GM18867 (cell line): ENCODE results near the gene POLR3GL.
A peak's percentile ranks its signal among the peaks of the same experiment; 100 is the strongest.

Experiments
- ATAC-seq: cut with Tn5 transposase; IDR thresholded peaks from one replicate; pipeline ENCODE4 v1.9.1; 2021; ENCODE audit warnings: mild to moderate bottlenecking, moderate library complexity; ENCODE audit not compliant: unreplicated experiment

The POLR3GL gene

DNA sequence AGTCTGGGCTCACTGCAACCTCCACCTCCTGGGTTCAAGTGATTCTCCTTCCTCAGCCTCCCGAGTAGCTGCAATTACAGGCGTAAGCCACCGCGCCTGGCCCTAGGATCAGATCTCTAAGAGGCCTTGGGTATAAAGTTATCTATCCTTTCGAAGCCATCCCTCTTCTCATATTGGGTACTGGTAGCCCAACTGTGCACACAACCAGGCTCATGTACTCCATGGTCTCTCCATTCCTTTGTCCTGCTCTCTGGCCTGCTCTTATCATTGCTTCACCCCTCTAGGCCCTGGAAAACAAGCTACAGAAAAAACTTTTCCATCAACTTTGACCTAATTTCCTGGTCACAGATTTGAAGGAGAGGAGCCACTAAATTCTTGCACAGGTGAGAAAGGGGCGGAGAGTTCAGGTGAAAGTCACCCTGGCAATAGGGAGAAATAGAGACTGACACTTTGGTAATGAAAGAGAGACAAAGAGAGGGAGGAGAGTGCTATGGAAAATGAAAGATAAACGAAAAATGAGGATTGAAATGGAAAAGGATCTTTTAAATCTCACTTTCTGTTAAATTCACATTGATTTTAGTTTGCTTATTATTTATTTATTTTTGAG is 25.9 kb downstream of the POLR3GL start:
- no peak for ATAC-seq

DNA sequence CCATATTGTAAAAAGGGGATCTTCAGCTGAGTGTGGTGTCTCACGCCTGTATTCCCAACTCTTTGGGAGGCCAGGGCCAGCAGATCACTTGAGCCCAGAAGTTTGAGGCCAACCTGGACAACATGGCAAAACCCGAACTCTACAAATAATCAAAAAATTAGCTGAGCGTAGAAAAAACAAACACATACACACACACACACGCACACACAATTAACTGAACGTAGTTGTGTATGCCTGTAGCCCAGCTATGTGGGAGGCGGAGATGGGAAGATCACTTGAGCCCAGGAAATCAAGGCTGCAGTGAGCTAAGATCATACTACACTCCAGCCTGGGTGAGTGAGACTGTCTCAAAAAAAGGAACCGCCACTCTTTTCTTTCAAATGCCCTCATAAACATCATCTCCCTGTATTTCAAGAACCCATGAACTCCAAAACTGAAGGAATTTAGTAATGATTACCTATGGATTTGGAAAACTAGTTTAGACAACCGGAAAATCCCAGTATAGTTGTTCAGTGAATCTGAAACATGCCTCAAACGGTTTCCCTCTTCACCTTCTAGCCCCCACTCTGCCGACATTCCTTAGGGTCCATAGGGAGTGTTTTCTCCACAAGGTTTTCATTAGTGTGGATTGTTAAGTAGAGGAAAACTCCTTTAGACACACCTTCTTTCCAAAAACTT is 27.4 kb downstream of the POLR3GL start:
- no peak for ATAC-seq

DNA sequence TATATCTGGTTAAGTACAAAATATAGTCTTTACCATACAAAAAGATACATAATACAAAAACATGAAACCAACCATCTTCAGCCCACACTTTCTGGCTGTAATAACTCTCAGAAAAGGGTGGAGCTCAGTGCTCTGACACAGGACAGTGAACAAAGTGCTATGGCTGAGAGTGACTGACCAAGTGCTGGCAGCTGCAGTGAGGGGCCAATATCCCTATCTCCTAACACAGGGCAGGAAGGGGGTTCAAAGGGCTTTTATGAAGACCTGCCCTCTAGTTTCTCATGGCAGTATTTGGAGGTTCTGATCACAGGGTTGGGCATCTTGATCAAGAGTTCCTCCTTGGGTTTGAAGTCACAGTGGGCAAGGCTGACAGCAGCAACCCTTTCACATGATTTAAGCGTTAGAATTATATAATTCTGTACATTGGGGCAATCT is 28.0 kb downstream of the POLR3GL start:
- ATAC-seq, result no peak

DNA sequence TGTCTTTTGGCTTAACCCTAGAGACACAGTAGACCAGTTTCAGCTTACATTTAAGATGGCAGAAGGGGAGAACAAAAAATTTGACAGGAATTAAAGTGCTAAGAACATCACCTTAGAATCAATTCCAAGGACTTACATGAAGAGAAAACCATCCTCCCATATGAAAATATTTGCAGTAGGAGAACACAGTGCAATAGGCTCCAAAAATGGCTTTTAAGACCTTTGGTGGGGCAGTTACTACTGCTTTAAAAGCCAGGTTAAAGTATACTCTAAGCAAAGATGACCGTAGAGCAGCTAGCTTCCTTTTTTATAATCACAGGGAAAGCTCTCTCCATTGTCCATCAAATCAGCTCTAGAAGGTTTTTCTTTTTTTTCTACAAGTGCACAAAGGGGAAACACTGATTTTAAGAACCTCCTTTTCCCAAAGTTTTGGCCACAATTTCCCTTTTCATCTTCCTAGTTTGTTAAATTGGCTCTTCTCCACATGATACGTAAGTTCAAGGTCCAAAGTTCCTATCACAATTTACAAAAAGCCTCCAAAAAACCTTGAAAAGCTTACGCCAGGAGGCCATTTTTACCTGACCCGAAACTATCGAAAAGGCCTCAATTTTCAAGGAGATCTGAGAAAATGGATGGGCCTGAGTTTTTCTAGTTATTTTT is 28.6 kb downstream of the POLR3GL start:
- ATAC-seq, result no peak

DNA sequence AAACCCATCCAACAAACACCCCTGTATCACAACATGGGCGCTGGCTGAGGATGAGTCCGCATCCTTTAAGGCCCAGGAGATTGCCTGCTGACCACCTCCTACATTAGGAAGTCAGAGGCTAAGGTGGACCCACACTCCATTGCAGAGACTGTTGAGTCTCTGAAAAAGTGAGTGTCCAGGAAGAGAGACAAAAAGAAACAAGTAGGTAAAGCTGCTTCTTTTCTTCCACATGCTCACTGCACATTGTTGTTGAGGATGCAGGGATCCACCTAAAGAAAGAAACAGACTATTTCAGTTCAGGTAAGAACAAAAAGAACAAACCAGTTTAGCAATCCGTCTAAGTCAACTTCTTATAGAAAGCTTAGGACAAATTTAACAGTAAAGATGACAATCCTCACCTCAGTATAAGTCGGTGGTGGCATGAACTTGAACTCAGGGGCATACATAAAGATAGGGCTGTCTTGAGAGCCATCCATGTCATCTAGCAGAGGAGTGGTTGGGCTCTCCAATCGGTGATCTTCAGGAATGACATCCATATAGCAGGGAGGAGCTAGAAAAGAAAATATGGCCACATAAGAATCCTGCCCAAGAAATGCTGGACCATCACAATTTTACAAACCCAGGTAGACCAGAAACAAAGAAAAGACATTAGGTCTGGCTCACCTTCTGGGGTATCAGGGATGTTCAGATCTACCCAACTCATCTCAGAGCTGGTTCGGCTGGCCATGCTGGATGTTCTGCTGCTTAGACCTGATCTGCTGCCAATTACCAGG is 29.3 kb downstream of the POLR3GL start:
- ATAC-seq, result no peak

DNA sequence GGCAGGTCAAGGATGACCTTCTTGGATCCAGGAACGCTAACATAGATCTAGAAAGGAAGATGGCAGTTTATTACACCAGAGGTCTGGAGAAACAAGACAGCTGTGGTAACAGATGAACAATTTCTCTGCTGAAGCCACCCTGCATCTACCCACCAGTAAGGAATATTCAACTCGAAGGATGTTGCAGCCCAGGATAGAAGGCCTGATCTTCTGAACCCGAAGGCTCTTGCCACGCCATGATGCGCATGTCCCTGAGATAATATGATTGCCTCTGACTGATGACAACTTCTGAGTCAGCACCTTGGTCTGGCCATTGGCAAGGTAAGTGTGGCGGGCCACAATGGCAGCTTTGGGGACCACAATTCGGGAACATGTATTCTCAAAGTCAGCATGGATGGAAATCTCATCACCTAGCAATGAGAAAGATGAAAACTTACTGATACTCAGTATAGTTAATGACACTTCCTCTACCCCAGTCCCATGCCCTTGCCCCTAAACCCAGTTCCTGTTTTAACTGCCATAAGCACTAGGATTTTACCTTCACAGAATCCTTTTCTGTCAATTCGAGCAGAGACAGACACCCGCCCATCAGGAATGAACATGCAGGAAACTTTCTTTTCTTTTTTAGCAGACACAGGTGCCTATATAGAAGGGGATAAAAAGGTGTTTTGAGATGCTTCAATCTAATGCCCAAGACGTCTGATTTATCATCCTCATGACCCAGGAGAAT is 30.1 kb downstream of the POLR3GL start:
- no peak for ATAC-seq

DNA sequence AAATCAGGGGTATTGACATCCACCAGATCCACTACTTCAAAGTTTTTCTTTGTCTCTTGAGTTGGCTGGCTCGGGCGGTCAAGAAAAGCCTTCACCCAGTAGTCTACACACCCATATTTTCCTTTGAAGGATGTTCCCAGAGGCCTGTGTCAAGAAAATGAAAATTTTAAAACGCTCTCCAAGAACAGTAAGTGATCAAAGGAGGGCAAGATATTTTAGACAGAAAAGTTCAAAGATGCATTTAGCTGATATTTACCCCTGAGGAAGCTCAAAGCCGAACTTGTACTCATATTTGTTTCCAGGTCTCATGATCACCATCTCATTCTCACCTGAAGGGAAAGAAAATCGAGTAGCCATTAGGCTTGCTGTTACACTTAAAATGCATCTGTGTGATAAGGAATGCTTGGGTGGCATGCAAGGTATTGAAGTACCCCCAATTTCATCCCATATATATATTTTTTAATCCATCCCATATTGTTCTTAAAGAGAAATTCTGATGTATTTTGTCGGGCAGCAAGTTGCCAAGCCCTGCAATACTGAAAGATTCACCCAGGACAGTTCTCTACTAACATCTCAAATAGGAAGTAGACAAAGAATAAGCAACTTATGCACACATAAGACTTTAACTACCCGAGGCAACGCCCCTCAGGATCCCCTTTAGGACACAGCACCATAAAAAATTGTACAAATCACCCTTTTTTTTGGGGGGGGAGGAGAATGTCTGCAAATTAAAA is 30.8 kb downstream of the POLR3GL start:
- no peak for ATAC-seq

DNA sequence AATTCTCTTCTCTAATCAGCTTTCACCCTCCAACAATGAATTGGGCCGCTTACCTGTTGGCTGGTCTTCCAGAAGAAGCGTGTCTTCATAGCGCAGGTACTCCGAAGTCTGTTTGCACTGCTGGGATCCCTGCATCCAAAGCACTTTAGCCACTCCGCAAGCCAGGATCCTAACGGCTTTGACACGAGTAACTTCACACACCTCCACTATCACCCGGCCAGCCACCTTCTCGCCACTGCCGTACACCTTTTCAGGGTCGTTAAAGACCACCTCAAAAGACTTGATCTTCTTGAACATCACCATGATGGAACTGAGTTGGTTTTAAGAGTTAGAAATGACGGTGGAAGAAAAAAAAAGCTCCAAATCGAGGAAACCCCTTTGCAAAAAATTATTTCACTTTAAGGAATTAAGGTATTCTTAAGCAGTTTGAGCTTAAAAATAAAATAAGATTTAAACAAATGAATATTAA is 31.5 kb downstream of the POLR3GL start:
- ATAC-seq, result no peak

DNA sequence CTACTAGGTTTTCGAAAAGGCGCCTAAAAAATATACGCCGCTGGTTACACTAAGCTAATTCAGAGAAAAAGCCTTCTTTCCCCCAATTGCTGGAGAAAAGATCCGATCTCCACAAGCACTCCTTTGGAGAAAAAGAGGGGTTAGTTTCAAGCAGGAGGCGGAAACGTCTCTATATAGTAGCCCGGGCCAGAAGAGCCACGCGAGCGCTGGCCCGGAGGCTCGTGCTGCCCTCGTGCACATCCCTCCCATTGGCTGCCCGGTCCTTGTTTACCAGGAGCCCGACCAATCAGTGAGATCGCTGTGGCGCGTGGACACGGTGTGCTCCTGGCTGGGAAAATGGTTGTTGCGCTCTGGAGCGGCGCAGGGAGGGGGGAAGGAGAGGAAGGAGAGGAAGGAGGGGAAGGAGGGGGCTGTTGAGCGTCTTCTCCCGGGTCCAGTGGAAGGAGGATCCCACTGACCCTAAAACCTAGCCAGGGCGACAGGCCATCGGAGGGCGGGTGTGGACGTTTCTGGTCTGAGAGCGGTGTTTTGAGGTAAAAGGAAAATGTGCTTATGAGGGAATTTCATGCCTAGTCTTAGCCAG is 32.0 kb downstream of the POLR3GL start, which contains the start of gene TXNIP:
Gene TXNIP (minus strand): TSS at position 147 of the 583 bp plus-strand sequence. CDS start 313 bp downstream, outside the sequence.
- ATAC-seq, result peak; percentile 94

DNA sequence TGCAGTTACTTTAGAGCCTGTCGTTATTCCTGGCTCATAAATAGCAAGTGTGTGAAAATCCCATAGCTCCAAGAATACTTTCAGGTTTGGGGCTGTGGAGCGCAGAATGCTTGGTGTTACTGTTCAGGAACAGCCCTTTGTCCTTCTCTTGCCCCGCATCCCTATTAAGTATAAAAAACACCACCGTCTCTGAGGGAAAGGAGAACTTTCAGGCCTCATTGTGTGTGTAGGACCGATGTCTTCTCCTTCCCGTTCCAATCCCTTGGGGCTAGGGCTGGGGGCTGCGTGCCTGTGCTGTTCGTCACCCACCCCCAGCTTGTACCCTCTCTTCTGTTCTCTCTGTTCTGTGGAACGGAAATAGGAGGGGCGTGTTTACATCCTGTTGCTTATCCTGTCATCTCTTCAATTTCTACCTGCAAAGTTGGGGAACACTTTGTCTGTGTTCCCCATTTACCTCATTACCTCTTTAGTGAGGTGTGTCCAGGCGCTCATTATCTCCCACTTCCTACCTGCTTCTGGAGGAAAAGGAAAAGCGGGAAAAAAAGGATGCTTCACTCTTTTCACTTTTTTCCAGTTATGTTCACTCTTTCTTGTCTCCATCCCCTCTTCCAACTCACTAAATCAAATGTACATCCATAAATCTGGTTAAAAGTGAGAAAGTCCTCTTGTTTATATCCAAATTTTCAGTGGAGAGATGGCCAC is 32.7 kb downstream of the POLR3GL start:
- ATAC-seq, result no peak

DNA sequence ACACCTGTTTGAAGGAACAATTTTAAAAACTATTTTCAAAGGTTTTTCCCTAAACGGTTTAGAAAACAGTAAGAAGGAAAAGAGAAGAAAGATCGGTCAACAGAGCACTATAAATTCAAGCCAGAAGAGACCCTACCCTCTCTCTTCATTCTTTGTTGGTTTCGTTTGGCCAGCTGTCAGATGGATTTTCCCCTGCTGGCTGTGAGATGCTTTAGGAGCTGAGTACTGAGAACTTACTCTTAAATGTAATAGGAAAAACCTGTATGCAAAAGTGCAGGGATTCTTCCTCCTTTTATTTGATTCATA is 33.2 kb downstream of the POLR3GL start:
- ATAC-seq, result no peak

DNA sequence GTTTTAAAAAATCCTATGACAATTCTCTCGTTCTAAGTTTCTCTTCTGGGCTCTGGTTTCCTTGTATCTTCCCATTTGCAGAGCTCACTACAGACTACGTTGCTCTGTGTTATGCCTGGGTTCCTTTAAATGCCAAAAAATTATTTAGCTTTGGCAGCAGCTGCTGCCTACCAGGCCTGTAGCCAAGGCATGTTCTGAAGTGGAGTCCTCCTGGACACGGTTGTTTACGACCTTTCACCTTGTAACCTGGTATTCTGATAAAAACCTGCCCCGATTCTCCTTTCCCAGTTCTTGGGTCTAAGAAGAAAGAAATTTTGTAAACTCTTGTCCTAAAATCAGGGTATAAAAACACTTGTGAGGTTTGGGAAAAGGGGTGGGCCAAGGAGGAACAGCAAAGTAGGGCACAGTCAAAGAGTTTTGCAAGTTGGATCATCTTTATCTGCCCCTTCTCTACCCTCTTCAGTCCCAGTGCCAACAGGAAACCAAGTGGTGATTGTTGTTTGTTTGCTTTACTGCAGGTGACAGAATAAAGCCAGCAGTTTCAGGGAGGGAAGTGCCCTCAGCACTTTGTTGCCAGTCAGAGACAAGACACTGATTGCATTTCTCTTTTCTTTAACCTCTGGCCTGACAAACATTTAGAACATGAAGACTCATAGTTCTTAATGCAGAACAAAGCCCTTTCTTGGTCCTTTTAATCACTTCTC is 35.0 kb downstream of the POLR3GL start:
- ATAC-seq, result no peak

DNA sequence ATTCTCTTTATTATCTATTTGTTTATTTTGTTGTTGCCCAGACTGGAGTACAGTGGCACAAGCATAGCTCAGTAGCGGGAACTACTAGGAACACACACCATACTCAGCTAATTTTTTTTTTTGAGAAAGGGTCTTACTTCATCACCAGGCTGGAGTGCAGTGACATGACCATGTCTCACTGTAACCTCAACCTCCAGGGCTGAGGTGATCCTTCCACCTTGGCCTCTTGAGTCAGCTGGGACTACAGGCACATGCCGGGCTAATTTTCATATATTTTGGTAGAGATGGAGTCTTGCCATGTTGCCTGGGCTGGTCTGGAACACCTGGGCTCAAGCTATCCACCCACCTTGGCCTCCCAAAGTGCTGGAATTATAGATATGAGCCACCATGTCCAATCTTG is 37.2 kb downstream of the POLR3GL start:
- no peak for ATAC-seq

DNA sequence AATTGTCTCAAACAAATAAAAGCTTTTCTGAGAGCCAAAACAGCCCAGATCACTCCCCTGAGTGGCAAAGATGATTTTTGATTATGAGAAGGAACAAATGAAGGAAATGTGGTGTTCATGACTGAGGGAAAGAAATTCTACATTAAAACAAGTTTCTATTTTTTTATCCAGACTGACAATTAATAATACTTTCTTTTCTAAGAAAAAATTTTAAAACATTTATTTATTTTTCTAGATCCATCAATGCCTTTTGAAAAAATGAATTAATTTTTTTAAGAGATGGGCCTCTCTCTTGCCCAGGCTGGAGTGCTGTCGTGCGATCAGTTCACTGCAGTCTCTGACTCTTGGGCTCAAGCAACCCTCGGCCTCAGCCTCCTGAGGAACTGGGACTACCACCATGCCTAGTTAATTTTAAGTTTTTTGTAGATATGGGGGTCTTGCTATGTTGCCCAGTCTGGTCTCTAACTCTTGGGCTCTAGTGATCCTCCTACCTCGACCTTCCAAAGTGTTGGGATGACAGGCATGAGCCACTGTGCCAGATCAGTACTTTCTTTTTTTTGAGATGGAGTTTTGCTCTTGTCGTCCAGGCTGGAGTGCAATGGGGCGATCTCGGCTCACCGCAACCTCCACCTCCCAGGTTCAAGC is 43.1 kb downstream of the POLR3GL start:
- no peak for ATAC-seq

DNA sequence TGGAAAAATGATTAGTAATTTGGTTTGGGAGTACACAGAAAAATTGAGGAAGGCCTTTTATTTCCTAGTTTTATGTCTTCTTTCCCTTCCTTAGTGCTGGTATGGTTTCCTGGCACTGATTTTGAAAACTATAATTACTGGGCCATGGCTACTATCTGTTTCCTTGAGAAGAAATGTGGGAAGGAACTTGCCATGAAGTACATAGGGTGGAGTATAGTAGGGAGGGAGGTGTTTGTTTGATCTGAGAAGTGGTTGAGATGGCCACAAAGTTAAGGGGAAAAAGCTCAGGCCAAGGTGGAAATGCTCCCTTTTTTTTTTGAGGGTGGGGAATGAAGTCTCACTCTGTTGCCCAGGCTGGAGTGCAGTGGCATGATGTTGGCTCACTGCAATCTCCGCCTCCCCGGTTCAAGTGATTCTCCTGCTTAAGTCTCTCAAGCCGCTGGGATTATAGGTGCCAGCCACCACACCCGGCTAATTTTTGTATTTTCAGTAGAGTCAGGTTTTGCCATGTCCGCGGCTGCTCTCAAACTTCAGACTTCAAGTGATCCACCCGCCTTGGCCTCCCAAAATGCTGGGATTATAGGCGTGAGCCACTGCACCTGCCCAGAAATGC is 45.7 kb downstream of the POLR3GL start:
- no peak for ATAC-seq

DNA sequence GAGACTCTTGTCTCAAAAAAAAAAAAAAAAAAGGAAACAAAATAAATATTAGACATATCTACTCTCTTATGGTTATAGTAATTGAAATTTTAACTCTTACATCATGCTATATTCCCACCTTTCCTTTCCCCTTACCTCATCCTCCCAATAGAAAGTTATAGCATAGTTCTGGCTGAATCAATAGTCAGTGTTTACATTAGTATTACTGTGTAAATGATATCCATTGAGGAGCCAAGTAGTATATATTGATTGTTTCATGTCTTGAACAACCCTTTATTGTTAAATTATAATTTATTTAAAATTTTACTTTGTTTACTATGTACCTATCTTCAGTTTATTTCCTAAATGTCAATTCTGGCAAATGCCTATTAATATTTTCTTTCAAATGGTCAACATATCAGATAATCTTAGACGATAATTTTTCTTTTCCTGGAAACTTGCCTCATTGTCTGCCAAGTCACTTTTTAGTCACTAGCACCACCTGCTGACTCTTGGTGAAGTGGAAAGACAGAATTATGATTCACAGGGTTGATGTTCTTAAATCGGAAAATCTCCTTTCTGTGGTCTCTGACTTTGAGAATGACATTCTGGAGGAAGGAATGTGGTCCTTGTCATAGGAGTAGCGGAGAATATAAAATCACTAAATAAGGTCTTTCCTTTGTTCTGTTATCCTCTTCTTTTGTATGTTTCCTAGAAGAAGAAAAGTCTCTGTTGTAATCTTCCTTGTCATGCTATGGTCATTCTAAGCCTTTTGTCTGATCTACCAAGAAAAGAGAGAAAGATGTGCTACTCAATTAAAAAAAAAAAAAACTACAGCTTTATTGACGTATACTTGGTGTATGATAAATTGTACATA is 48.4 kb downstream of the POLR3GL start:
- no peak for ATAC-seq

DNA sequence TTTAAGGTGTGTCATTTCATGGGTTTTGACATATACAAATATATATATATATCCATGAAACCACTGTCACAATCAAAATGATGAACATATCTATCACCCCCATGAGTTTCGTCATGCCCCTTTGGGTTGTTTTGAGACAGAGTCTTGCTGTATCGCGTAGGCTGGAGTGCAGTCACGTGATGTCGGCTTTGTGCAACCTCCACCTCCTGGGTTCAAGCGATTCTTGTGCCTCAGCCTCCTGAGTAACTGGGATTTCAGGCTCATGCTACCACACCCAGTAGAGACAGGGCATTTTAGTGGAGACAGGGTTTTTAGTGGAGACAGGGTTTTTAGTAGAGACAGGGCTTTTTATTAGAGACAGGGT is 49.1 kb downstream of the POLR3GL start:
- ATAC-seq, result no peak
